DND-41 (cell line): Measurements from ENCODE around the gene USP20.

Source experiments
- ATAC-seq: fragments of 200-7000 bp; cut with Tn5 transposase; 3 replicates; pipeline ENCODE4 v1.9.1; 2021; ENCODE audit warnings: low read depth; ENCODE audit not compliant: insufficient read depth
- DNase-seq: peaks from one replicate; pipeline ENCODE4 v3.0.0-alpha.2; 2020
- H2AFZ ChIP-seq: 2 replicates; pipeline ENCODE4 v1.6.0; 2012; ENCODE audit warnings: low read depth, low read length
- H3K27ac ChIP-seq: 2 replicates; pipeline ENCODE4 v1.5.1; 2012; ENCODE audit warnings: low read length, inconsistent platforms
- H3K27me3 ChIP-seq: fragments of 200-600 bp; sonication (generic); 2 replicates; pipeline ENCODE4 v1.6.0; 2012; ENCODE audit warnings: low read length, mild to moderate bottlenecking, inconsistent platforms; ENCODE audit not compliant: insufficient read depth, poor library complexity
- H3K36me3 ChIP-seq: 2 replicates; pipeline ENCODE4 v1.5.1; 2012; ENCODE audit warnings: low read length, inconsistent platforms; ENCODE audit not compliant: insufficient read depth
- H3K4me1 ChIP-seq: 2 replicates; pipeline ENCODE4 v1.5.1; 2012; ENCODE audit warnings: mild to moderate bottlenecking, low read length; ENCODE audit not compliant: insufficient read depth
- H3K4me2 ChIP-seq: 2 replicates; pipeline ENCODE4 v1.6.0; 2012; ENCODE audit warnings: mild to moderate bottlenecking, moderate library complexity, low read length, inconsistent platforms; ENCODE audit not compliant: insufficient read depth
- H3K4me3 ChIP-seq, 2 experiments: fragments of 200-600 bp in 1 of 2; shearing (Covaris generic) in 1 of 2; 2 replicates each; pipeline ENCODE4 v1.5.1; 2012 to 2016; ENCODE audit warnings: inconsistent platforms in 2 of 2, low read length in 2 of 2, mild to moderate bottlenecking in 2 of 2, low read depth in 1 of 2, moderate library complexity in 1 of 2
- H3K79me2 ChIP-seq: 2 replicates; pipeline ENCODE4 v1.6.0; 2012; ENCODE audit warnings: low read length, inconsistent platforms; ENCODE audit not compliant: insufficient read depth
- H3K9ac ChIP-seq: 2 replicates; pipeline ENCODE4 v1.6.0; 2012; ENCODE audit warnings: low read depth, mild to moderate bottlenecking, inconsistent platforms, low read length, moderate library complexity
- H3K9me3 ChIP-seq: 2 replicates; pipeline ENCODE4 v1.5.1; 2012; ENCODE audit warnings: low read length, moderate library complexity, mild to moderate bottlenecking, inconsistent platforms; ENCODE audit not compliant: insufficient read depth, severe bottlenecking
- H4K20me1 ChIP-seq: 2 replicates; pipeline ENCODE4 v1.6.0; 2012; ENCODE audit warnings: low read length; ENCODE audit not compliant: insufficient read depth
- CTCF ChIP-seq: IDR thresholded peaks from 2 replicates; pipeline ENCODE4 v1.5.1; 2012; ENCODE audit warnings: borderline replicate concordance, low read length, moderate library complexity, mild to moderate bottlenecking; ENCODE audit not compliant: poor library complexity, severe bottlenecking; ENCODE audit errors: extremely low read depth
- EZH2 ChIP-seq: IDR thresholded peaks from 3 replicates; pipeline ENCODE4 v1.6.1; 2012; ENCODE audit warnings: borderline replicate concordance, low read depth, mild to moderate bottlenecking, moderate library complexity, low read length, inconsistent platforms; ENCODE audit not compliant: severe bottlenecking

Gene USP20

GRCh38 chr9:129881547-129882324 is 46.5 kb downstream of the USP20 start:
- peak; percentile 21 for ATAC-seq
- DNase-seq, result peak; percentile 75
- Histone ChIP-seq H3K27me3 (no peaks in the 10 kb centered on the region), H3K79me2 (peaks cover 34% of the 10 kb centered on the region), H3K4me1 (peaks cover 50% of the 10 kb centered on the region), H3K9me3 (no peaks in the 10 kb centered on the region), H3K36me3 (peaks cover 33% of the 10 kb centered on the region), H2AFZ (no peak overlapping the region), H3K9ac (0 out of 2 replicates have a peak overlapping the region, but pooled peaks have one; percentile 12), H4K20me1 (no peaks in the 10 kb centered on the region), H3K4me3 (no peak overlapping the region), H3K27ac (peak overlapping the region; percentile 54), H3K4me2 (no peak overlapping the region)
- TF ChIP-seq CTCF, result no peak
- no peak for TF ChIP-seq EZH2

- peaks cover 49% of the 10 kb centered on the region for H3K79me2 ChIP-seq
- peaks cover 35% of the 10 kb centered on the region for H3K36me3 ChIP-seq
- H3K4me3 ChIP-seq, result peak overlapping the region; percentile 23 to 63; a peak in 3 of 4 replicates
- peaks cover 76% of the 10 kb centered on the region for H3K4me1 ChIP-seq
- H3K9ac ChIP-seq, result peak overlapping the region; percentile 76
- peak overlapping the region; percentile 75 for H3K4me2 ChIP-seq
- H3K27ac ChIP-seq, result peak overlapping the region; percentile 97
- no peaks in the 10 kb centered on the region for H3K9me3 ChIP-seq
- H3K27me3 ChIP-seq, result no peaks in the 10 kb centered on the region
- H2AFZ ChIP-seq, result 0 out of 2 replicates have a peak overlapping the region, but pooled peaks have one; percentile 15
- no peak for TF ChIP-seq EZH2
- no peak for TF ChIP-seq CTCF
- ATAC-seq (peak; percentile 61), DNase-seq (peak; percentile 96)
- no peaks in the 10 kb centered on the region for H4K20me1 ChIP-seq
Measured at GRCh38 chr9:129884220-129885017, 49.2 kb downstream of the USP20 start.

- H3K27me3 ChIP-seq, result no peaks in the 10 kb centered on the region
- peaks cover 55% of the 10 kb centered on the region for H3K79me2 ChIP-seq
- no peaks in the 10 kb centered on the region for H4K20me1 ChIP-seq
- TF ChIP-seq EZH2, result no peak
- TF ChIP-seq CTCF, result peak; percentile 49
- H3K36me3 ChIP-seq, result peaks cover 42% of the 10 kb centered on the region
- H3K4me1 ChIP-seq, result peaks cover 83% of the 10 kb centered on the region
- no peak overlapping the region; the same call in 1 of the 2 replicates for H2AFZ ChIP-seq
- peak overlapping the region; percentile 97 for H3K27ac ChIP-seq
- peak overlapping the region; percentile 75 for H3K4me2 ChIP-seq
- no peaks in the 10 kb centered on the region for H3K9me3 ChIP-seq
- H3K4me3 ChIP-seq, result peak overlapping the region; percentile 23 to 63; a peak in 3 of 4 replicates
- ATAC-seq (no peak), DNase-seq (peak; percentile 54)
- peak overlapping the region; percentile 76 for H3K9ac ChIP-seq
Measured at GRCh38 chr9:129885018-129885669, 49.9 kb downstream of the USP20 start.
